ENCODE results near the gene DCTPP1. TPM values are rescaled to one million over a fixed set of nuclear protein-coding genes. Genes with fewer than 3 reads are reported as not detected.

Gene DCTPP1
- total and polyA plus RNA-seq, 2 of the 13 experiments (the other 11 are each of a cell fraction or from before 2014, with no cell fraction given): 54.8 to 74.4 TPM

DNA sequence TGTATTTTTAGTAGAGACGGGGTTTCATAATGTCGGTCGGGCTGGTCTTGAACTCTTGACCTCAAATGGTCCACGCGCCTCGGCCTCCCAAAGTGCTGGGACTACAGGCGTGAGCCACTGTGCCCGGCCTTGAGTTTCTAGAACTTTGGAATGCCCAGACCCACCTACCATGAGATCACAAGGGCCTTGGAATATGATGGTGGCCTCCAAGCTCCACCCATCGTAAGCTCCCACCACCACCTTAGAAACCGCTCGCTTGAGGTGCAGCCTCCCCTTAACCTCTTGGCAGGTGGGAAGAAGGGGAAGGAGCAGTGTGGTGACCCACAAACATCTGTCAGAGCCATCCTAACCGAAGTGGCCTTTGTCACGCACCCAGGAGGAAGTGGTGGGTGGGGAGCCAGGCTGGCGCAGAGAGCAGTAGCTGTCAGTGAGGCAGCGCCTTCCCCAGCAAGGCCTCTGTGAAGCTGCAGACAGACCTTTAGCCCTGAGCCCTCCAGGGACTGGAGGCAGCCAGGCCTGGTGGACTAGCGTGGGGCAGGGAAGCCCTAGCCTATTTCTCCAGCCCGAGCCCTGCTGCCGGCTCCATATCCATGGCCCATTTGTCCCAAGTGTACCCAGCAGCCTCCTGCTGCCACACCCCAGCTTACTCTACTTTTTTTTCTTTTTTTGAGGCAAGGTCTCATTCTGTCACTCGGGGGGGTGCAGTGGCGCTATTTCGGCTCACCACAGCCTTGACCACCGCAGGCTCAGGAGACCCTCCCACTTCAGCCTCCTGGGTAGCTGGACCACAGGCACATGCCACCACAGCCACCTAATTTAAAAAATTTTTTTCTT is 28.9 kb upstream of the DCTPP1 start (continued):
- peak; percentile 43; the same call in 1 of the 2 replicates for TF ChIP-seq THAP11 (CRISPR knock-in tag; IDR thresholded peaks at IDR 0.05)
- TF ChIP-seq, protein P1, sequence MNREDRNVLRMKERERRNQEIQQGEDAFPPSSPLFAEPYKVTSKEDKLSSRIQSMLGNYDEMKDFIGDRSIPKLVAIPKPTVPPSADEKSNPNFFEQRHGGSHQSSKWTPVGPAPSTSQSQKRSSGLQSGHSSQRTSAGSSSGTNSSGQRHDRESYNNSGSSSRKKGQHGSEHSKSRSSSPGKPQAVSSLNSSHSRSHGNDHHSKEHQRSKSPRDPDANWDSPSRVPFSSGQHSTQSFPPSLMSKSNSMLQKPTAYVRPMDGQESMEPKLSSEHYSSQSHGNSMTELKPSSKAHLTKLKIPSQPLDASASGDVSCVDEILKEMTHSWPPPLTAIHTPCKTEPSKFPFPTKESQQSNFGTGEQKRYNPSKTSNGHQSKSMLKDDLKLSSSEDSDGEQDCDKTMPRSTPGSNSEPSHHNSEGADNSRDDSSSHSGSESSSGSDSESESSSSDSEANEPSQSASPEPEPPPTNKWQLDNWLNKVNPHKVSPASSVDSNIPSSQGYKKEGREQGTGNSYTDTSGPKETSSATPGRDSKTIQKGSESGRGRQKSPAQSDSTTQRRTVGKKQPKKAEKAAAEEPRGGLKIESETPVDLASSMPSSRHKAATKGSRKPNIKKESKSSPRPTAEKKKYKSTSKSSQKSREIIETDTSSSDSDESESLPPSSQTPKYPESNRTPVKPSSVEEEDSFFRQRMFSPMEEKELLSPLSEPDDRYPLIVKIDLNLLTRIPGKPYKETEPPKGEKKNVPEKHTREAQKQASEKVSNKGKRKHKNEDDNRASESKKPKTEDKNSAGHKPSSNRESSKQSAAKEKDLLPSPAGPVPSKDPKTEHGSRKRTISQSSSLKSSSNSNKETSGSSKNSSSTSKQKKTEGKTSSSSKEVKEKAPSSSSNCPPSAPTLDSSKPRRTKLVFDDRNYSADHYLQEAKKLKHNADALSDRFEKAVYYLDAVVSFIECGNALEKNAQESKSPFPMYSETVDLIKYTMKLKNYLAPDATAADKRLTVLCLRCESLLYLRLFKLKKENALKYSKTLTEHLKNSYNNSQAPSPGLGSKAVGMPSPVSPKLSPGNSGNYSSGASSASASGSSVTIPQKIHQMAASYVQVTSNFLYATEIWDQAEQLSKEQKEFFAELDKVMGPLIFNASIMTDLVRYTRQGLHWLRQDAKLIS (CRISPR knock-in tag; IDR thresholded peaks at IDR 0.05): no peak
- no peak for TF ChIP-seq TGIF2 (CRISPR knock-in tag; IDR thresholded peaks at IDR 0.05)
- TF ChIP-seq ZNF562 (CRISPR knock-in tag; IDR thresholded peaks at IDR 0.05; ENCODE audit: borderline replicate concordance): no peak
- peak; percentile 85; the same call in 1 of the 2 replicates for TF ChIP-seq ZNF782 (CRISPR knock-in tag; IDR thresholded peaks at IDR 0.05; ENCODE audit: borderline replicate concordance)
- TF ChIP-seq KLF16 (CRISPR knock-in tag; IDR thresholded peaks at IDR 0.05): peak in 1 of 2 experiments; percentile 69; a peak in 2 of 4 replicates
- no peak for TF ChIP-seq SIX4 (CRISPR knock-in tag; IDR thresholded peaks at IDR 0.05)
- TF ChIP-seq, protein P2, sequence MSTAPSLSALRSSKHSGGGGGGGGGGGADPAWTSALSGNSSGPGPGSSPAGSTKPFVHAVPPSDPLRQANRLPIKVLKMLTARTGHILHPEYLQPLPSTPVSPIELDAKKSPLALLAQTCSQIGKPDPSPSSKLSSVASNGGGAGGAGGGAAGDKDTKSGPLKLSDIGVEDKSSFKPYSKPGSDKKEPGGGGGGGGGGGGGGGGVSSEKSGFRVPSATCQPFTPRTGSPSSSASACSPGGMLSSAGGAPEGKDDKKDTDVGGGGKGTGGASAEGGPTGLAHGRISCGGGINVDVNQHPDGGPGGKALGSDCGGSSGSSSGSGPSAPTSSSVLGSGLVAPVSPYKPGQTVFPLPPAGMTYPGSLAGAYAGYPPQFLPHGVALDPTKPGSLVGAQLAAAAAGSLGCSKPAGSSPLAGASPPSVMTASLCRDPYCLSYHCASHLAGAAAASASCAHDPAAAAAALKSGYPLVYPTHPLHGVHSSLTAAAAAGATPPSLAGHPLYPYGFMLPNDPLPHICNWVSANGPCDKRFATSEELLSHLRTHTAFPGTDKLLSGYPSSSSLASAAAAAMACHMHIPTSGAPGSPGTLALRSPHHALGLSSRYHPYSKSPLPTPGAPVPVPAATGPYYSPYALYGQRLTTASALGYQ (CRISPR knock-in tag; IDR thresholded peaks at IDR 0.05): no peak
- TF ChIP-seq, protein P3, sequence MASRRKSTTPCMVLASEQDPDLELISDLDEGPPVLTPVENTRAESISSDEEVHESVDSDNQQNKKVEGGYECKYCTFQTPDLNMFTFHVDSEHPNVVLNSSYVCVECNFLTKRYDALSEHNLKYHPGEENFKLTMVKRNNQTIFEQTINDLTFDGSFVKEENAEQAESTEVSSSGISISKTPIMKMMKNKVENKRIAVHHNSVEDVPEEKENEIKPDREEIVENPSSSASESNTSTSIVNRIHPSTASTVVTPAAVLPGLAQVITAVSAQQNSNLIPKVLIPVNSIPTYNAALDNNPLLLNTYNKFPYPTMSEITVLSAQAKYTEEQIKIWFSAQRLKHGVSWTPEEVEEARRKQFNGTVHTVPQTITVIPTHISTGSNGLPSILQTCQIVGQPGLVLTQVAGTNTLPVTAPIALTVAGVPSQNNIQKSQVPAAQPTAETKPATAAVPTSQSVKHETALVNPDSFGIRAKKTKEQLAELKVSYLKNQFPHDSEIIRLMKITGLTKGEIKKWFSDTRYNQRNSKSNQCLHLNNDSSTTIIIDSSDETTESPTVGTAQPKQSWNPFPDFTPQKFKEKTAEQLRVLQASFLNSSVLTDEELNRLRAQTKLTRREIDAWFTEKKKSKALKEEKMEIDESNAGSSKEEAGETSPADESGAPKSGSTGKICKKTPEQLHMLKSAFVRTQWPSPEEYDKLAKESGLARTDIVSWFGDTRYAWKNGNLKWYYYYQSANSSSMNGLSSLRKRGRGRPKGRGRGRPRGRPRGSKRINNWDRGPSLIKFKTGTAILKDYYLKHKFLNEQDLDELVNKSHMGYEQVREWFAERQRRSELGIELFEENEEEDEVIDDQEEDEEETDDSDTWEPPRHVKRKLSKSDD (CRISPR knock-in tag; IDR thresholded peaks at IDR 0.05; ENCODE audit: low read depth): no peak; the same call in 1 of the 2 replicates
- TF ChIP-seq, protein P4, sequence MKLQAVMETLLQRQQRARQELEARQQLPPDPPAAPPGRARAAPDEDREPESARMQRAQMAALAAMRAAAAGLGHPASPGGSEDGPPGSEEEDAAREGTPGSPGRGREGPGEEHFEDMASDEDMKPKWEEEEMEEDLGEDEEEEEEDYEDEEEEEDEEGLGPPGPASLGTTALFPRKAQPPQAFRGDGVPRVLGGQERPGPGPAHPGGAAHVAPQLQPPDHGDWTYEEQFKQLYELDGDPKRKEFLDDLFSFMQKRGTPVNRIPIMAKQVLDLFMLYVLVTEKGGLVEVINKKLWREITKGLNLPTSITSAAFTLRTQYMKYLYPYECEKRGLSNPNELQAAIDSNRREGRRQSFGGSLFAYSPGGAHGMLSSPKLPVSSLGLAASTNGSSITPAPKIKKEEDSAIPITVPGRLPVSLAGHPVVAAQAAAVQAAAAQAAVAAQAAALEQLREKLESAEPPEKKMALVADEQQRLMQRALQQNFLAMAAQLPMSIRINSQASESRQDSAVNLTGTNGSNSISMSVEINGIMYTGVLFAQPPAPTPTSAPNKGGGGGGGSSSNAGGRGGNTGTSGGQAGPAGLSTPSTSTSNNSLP (IDR thresholded peaks at IDR 0.05; ENCODE audit: low read depth, low read length): no peak
- TF ChIP-seq PHB2 (IDR thresholded peaks at IDR 0.05; ENCODE audit: partially characterized antibody): no peak
- peak; percentile 85; the same call in 1 of the 2 replicates for TF ChIP-seq GLI4 (CRISPR knock-in tag; IDR thresholded peaks at IDR 0.05; ENCODE audit: borderline replicate concordance)
- TF ChIP-seq ZNF430 (CRISPR knock-in tag; IDR thresholded peaks at IDR 0.05): peak; percentile 27; the same call in 1 of the 2 replicates
- TF ChIP-seq AHR (CRISPR knock-in tag; IDR thresholded peaks at IDR 0.05): 0 out of 2 replicates have a peak, but pooled peaks have one; percentile 25

Measured in HepG2 (cell line).